A673 (cell line): ENCODE data around the gene TMPRSS6.

ENCODE experiments used
- CTCF ChIP-seq: fragments of 300-800, 200-600 bp; sonication (generic); conservative IDR thresholded peaks from 2 replicates; pipeline ENCODE4 v1.5.1; 2017; ENCODE audit warnings: low read depth, mild to moderate bottlenecking, antibody characterized with exemption, low read length, moderate library complexity, mixed read lengths
- EZH2 ChIP-seq: fragments of 200-600 bp; sonication (generic); IDR thresholded peaks from 2 replicates; pipeline ENCODE4 v1.6.1; 2017; ENCODE audit warnings: borderline replicate concordance, low read depth, mild to moderate bottlenecking, mixed read lengths, antibody characterized with exemption, low read length; ENCODE audit not compliant: poor library complexity, severe bottlenecking

GRCh38 chr22:37020192-37020479 lies 89.4 kb downstream of the TMPRSS6 start:
- TF ChIP-seq CTCF, result no peak
- no peak for TF ChIP-seq EZH2
